HepG2 (cell line): ENCODE data around the gene GPATCH8. TPM values are rescaled to one million over a fixed set of nuclear protein-coding genes. Genes with fewer than 3 reads are reported as not detected.

Experiments used
- CREM ChIP-seq, 2 experiments: sonication (generic) in 1 of 2; formaldehyde crosslinking in 1 of 2; IDR thresholded peaks; 2 replicates each; pipeline versions ENCODE4 v1.4.0 to v1.6.1; 2016 to 2020; ENCODE audit warnings: antibody characterized with exemption in 1 of 2, mild to moderate bottlenecking in 1 of 2, missing genetic modification reagents in 1 of 2
- NONO ChIP-seq, 2 experiments: fragments of 450-650 bp in 1 of 2; sonication (generic) in 1 of 2; formaldehyde crosslinking in 1 of 2; IDR thresholded peaks in 1 of 2; conservative IDR thresholded peaks in 1 of 2; 2 replicates each; pipeline versions ENCODE4 v1.6.1 to v1.8.0; 2017 to 2022; ENCODE audit warnings: mild to moderate bottlenecking in 1 of 2, missing genetic modification reagents in 1 of 2, moderate library complexity in 1 of 2
- RELA ChIP-seq: sonication (generic); formaldehyde crosslinking; IDR thresholded peaks from 2 replicates; pipeline ENCODE4 v1.4.0; 2020; ENCODE audit warnings: missing genetic modification reagents
- SAFB2 ChIP-seq: sonication (generic); formaldehyde crosslinking; IDR thresholded peaks from 2 replicates; pipeline ENCODE4 v1.5.1; 2020; ENCODE audit warnings: missing genetic modification reagents, low read depth, mild to moderate bottlenecking, borderline replicate concordance
- ZFP1 ChIP-seq: IDR thresholded peaks from 2 replicates; pipeline ENCODE4 v1.6.1; 2016
- ZFY ChIP-seq: sonication (generic); formaldehyde crosslinking; IDR thresholded peaks from 2 replicates; pipeline ENCODE4 v1.4.0; 2020; ENCODE audit warnings: missing genetic modification reagents
- ZNF12 ChIP-seq: sonication (generic); formaldehyde crosslinking; IDR thresholded peaks from 2 replicates; pipeline ENCODE4 v1.5.0; 2020; ENCODE audit warnings: missing genetic modification reagents
- ZNF44 ChIP-seq: sonication (generic); formaldehyde crosslinking; IDR thresholded peaks from 2 replicates; pipeline ENCODE4 v1.5.1; 2020; ENCODE audit warnings: mild to moderate bottlenecking, missing genetic modification reagents
- polyA plus RNA-seq, 8 experiments: library from polyadenylated mRNA; depleted of rRNA in 3 of 8; stranded (reverse) in 7 of 8; unstranded in 1 of 8; fragments of >200 nt; fragmentation: Illumina TruSeq in 4 of 8; extraction: Trizol in 4 of 8; gene quantifications; 2 replicates each; pipeline versions ENCODE4 v1.2.1 to v1.2.3, GENCODE V29; 2011 to 2016; ENCODE audit warnings: low read depth in 4 of 8, missing spikeins in 1 of 8, mixed read lengths in 1 of 8; ENCODE audit not compliant: insufficient read depth in 1 of 8
- total RNA-seq, 5 experiments: library from RNA; depleted of rRNA; stranded (reverse); fragments of >200 nt; fragmentation: Illumina TruSeq; extraction: Trizol; gene quantifications; 2 replicates each; pipeline ENCODE4 v1.2.3, GENCODE V29; 2016; ENCODE audit warnings: low read depth in 1 of 5
- TF ChIP-seq, protein P1 (sequence below), 2 experiments: fragments of 450-650 bp in 1 of 2; sonication (generic) in 1 of 2; formaldehyde crosslinking in 1 of 2; IDR thresholded peaks; 2 replicates each; pipeline versions ENCODE4 v1.6.1 to v1.8.0; 2016 to 2022; ENCODE audit warnings: antibody characterized with exemption in 1 of 2, mild to moderate bottlenecking in 1 of 2, missing genetic modification reagents in 1 of 2
- TF ChIP-seq, protein P2 (sequence below): sonication (generic); formaldehyde crosslinking; IDR thresholded peaks from one replicate; pipeline ENCODE4 v1.5.1; 2020; ENCODE audit warnings: mild to moderate bottlenecking, missing genetic modification reagents; ENCODE audit errors: not compliant biosample characterization

The GPATCH8 gene
- total and polyA plus RNA-seq, 2 of the 13 experiments (the other 11 are each of a cell fraction or from before 2014, with no cell fraction given) = 20.7 to 21.5 TPM

DNA sequence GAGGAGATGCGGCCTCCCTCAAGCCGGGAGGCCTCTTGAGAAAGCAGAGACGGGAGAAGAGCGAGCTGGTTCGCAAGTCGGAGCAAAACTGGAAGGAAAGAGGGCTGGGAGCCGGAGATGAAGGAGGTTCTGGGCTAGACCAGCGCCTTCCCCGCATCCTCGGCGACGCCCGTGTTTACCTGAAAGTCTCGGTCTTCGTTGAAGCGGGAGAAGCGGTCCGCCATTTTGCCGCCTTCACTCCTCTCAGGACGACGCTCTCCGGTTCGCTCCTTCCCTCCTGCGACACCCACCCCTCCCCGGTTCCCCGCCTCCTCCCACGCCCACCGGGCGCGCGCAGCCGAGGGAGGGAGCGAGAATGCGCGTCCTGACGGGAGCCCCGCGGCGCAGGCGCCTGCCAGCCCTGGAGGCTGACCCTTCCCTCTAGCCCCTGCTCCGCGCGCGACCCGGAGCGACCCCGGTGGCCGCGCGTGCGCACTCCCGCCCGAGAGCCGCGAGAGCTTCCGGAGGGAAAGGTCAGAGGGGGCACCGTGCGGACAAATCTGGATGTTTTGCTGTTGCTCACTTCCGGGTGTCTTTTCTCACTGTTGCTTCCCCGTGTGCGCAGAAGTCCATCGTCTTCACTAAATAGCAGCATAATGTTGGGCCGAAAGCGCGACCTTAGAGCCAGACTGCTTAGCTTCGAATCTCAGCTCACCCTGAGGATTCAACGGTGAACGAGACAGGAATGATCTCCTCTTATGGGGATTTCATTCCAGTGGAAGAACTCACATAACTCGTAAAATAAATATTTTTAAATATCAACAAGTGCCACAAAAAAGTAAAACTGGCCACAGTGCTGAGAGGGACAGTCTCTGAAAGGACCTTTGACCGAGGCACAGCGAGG lies at the start of gene GPATCH8 (continued):
- TF ChIP-seq CREM (IDR thresholded peaks at IDR 0.05) = peak; percentile 56
- TF ChIP-seq CREM (CRISPR knock-in tag; IDR thresholded peaks at IDR 0.05) = no peak
- peak; percentile 90 for TF ChIP-seq ZFY (CRISPR knock-in tag)
- TF ChIP-seq ZFP1 (CRISPR knock-in tag) = peak; percentile 72; the same call in 1 of the 2 replicates
- peak; percentile 87; the same call in 1 of the 2 replicates for TF ChIP-seq ZNF44 (CRISPR knock-in tag)
- no peak for TF ChIP-seq RELA (CRISPR knock-in tag)
- TF ChIP-seq, protein P1, sequence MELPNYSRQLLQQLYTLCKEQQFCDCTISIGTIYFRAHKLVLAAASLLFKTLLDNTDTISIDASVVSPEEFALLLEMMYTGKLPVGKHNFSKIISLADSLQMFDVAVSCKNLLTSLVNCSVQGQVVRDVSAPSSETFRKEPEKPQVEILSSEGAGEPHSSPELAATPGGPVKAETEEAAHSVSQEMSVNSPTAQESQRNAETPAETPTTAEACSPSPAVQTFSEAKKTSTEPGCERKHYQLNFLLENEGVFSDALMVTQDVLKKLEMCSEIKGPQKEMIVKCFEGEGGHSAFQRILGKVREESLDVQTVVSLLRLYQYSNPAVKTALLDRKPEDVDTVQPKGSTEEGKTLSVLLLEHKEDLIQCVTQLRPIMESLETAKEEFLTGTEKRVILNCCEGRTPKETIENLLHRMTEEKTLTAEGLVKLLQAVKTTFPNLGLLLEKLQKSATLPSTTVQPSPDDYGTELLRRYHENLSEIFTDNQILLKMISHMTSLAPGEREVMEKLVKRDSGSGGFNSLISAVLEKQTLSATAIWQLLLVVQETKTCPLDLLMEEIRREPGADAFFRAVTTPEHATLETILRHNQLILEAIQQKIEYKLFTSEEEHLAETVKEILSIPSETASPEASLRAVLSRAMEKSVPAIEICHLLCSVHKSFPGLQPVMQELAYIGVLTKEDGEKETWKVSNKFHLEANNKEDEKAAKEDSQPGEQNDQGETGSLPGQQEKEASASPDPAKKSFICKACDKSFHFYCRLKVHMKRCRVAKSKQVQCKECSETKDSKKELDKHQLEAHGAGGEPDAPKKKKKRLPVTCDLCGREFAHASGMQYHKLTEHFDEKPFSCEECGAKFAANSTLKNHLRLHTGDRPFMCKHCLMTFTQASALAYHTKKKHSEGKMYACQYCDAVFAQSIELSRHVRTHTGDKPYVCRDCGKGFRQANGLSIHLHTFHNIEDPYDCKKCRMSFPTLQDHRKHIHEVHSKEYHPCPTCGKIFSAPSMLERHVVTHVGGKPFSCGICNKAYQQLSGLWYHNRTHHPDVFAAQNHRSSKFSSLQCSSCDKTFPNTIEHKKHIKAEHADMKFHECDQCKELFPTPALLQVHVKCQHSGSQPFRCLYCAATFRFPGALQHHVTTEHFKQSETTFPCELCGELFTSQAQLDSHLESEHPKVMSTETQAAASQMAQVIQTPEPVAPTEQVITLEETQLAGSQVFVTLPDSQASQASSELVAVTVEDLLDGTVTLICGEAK (IDR thresholded peaks at IDR 0.05) = peak; percentile 74
- TF ChIP-seq, protein P1 (CRISPR knock-in tag; IDR thresholded peaks at IDR 0.05) = peak; percentile 88
- TF ChIP-seq, protein P2, sequence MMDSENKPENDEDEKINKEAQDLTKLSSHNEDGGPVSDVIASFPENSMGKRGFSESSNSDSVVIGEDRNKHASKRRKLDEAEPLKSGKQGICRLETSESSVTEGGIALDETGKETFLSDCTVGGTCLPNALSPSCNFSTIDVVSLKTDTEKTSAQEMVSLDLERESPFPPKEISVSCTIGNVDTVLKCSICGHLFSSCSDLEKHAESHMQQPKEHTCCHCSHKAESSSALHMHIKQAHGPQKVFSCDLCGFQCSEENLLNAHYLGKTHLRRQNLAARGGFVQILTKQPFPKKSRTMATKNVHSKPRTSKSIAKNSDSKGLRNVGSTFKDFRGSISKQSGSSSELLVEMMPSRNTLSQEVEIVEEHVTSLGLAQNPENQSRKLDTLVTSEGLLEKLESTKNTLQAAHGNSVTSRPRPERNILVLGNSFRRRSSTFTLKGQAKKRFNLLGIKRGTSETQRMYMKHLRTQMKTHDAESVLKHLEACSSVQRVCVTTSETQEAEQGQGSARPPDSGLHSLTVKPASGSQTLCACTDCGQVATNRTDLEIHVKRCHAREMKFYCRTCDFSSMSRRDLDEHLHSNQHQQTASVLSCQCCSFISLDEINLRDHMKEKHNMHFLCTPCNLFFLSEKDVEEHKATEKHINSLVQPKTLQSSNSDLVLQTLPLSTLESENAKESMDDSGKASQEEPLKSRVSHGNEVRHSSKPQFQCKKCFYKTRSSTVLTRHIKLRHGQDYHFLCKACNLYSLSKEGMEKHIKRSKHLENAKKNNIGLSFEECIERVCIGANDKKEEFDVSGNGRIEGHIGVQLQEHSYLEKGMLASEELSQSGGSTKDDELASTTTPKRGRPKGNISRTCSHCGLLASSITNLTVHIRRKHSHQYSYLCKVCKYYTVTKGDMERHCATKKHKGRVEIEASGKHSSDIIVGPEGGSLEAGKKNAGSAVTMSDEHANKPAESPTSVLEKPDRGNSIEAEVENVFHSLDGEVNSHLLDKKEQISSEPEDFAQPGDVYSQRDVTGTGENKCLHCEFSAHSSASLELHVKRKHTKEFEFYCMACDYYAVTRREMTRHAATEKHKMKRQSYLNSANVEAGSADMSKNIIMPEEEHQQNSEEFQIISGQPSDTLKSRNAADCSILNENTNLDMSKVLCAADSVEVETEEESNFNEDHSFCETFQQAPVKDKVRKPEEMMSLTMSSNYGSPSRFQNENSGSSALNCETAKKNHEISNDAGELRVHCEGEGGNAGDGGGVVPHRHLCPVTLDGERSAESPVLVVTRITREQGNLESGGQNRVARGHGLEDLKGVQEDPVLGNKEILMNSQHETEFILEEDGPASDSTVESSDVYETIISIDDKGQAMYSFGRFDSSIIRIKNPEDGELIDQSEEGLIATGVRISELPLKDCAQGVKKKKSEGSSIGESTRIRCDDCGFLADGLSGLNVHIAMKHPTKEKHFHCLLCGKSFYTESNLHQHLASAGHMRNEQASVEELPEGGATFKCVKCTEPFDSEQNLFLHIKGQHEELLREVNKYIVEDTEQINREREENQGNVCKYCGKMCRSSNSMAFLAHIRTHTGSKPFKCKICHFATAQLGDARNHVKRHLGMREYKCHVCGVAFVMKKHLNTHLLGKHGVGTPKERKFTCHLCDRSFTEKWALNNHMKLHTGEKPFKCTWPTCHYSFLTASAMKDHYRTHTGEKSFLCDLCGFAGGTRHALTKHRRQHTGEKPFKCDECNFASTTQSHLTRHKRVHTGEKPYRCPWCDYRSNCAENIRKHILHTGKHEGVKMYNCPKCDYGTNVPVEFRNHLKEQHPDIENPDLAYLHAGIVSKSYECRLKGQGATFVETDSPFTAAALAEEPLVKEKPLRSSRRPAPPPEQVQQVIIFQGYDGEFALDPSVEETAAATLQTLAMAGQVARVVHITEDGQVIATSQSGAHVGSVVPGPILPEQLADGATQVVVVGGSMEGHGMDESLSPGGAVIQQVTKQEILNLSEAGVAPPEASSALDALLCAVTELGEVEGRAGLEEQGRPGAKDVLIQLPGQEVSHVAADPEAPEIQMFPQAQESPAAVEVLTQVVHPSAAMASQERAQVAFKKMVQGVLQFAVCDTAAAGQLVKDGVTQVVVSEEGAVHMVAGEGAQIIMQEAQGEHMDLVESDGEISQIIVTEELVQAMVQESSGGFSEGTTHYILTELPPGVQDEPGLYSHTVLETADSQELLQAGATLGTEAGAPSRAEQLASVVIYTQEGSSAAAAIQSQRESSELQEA (CRISPR knock-in tag) = peak; percentile 96
- TF ChIP-seq ZNF12 (CRISPR knock-in tag) = peak; percentile 72
- TF ChIP-seq NONO (IDR thresholded peaks at IDR 0.05) = no peak
- TF ChIP-seq NONO (CRISPR knock-in tag; conservative IDR thresholded peaks at IDR 0.05) = peak; percentile 93
- TF ChIP-seq SAFB2 (CRISPR knock-in tag) = peak; percentile 96
